A673 (cell line): ENCODE data around the gene RAP1GAP2.

Experiments
- EZH2 ChIP-seq: fragments of 200-600 bp; sonication (generic); IDR thresholded peaks from 2 replicates; pipeline ENCODE4 v1.6.1; 2017; ENCODE audit warnings: borderline replicate concordance, low read depth, mild to moderate bottlenecking, mixed read lengths, antibody characterized with exemption, low read length; ENCODE audit not compliant: poor library complexity, severe bottlenecking
- TF ChIP-seq, protein P1 (sequence below): fragments of 300-800, 200-600 bp; sonication (generic); conservative IDR thresholded peaks from 2 replicates; pipeline ENCODE4 v1.5.1; 2017; ENCODE audit warnings: low read depth, mild to moderate bottlenecking, antibody characterized with exemption, low read length, moderate library complexity, mixed read lengths

DNA sequence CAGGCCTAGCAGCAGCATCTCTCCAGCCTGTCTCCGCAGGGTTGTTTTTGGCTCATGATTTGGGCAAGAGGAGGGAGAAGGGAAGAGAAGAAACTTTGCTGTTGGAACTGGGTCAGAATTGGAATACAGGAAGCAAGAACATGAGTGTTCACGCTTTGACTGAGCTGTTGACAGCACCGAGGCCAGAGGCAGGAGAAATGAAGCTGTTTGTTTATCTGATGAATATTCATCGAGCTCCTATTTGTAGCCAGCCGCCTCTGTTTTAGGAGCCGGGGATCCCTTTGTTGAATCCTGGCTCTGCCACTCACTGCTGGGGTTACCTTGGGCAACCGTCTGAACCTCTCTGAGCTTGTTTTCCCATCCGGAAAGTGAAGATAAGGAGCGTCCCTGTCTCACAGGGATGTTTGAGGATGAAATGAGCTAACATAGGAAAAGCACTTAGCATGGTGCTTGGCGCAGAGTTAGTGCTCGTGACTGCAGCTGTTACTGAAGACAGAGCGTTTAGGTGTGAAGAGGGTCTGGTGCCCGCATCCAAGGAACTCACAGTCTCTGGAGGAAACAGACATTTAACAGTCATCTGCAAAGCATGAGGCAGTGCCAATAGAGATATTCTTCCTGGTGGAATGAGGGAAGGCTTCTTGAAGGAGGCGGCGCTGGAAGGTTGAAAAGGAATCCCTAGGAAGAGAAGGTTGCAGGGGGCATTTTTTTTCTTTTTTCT lies 29.2 kb downstream of the RAP1GAP2 start:
- TF ChIP-seq, protein P1, sequence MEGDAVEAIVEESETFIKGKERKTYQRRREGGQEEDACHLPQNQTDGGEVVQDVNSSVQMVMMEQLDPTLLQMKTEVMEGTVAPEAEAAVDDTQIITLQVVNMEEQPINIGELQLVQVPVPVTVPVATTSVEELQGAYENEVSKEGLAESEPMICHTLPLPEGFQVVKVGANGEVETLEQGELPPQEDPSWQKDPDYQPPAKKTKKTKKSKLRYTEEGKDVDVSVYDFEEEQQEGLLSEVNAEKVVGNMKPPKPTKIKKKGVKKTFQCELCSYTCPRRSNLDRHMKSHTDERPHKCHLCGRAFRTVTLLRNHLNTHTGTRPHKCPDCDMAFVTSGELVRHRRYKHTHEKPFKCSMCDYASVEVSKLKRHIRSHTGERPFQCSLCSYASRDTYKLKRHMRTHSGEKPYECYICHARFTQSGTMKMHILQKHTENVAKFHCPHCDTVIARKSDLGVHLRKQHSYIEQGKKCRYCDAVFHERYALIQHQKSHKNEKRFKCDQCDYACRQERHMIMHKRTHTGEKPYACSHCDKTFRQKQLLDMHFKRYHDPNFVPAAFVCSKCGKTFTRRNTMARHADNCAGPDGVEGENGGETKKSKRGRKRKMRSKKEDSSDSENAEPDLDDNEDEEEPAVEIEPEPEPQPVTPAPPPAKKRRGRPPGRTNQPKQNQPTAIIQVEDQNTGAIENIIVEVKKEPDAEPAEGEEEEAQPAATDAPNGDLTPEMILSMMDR: no peak
- no peak for TF ChIP-seq EZH2
